Nephron progenitor cell (in vitro differentiated cells): ENCODE data around the gene TSPAN17.

ENCODE experiments used
- DNase-seq: peaks from one replicate; pipeline ENCODE4 v3.0.0; 2021
- H3K27ac Mint-ChIP-seq: 2 replicates; pipeline ENCODE4 v1.8.0; 2021; ENCODE audit warnings: mild to moderate bottlenecking, moderate library complexity, mixed read lengths
- H3K27me3 Mint-ChIP-seq: 2 replicates; pipeline ENCODE4 v1.8.0; 2021; ENCODE audit warnings: mild to moderate bottlenecking, low read depth, mixed read lengths; ENCODE audit not compliant: poor library complexity
- H3K36me3 Mint-ChIP-seq: 2 replicates; pipeline ENCODE4 v1.8.0; 2021; ENCODE audit warnings: low read depth, mixed read lengths
- H3K4me1 Mint-ChIP-seq: 2 replicates; pipeline ENCODE4 v1.8.0; 2021; ENCODE audit warnings: mixed read lengths
- H3K4me3 Mint-ChIP-seq: 2 replicates; pipeline ENCODE4 v1.8.0; 2021; ENCODE audit warnings: mild to moderate bottlenecking, moderate library complexity, mixed read lengths
- H3K9me3 Mint-ChIP-seq: 2 replicates; pipeline ENCODE4 v1.8.0; 2021; ENCODE audit warnings: mild to moderate bottlenecking, moderate library complexity, mixed read lengths
- TF ChIP-seq, protein P1 (sequence below): fragments of 200-600 bp; sonication (generic); IDR thresholded peaks from 2 replicates; pipeline ENCODE4 v1.5.0; 2021; ENCODE audit warnings: antibody characterized with exemption

Gene TSPAN17

DNA sequence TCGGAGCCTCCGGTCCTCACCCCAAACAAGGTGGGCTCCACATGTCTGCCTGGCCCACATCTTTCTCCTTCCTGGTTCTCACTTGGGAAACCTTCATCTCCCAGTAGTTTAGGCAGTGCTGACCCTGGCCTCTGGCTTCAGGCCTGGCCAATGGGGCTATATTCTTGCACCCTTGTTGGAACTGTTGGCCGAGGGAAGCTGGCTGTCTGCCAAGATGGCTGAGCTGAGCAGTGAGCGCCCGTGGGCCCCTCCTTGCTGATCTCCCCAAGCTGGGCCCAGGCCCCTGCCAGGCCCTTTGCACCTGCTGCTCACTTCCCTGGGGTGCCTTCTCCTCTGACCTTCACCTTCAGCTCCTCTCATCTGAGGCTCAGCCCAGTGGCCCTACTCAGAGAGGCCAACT, 31.3 kb downstream of the TSPAN17 start:
- Mint-ChIP-seq H3K4me1 (peaks cover 30% of the 10 kb centered on the region), H3K9me3 (peaks cover under 1% of the 10 kb centered on the region), H3K27me3 (peaks cover 60% of the 10 kb centered on the region), H3K4me3 (no peak overlapping the region), H3K27ac (no peak overlapping the region), H3K36me3 (no peaks in the 10 kb centered on the region)
- DNase-seq, result no peak
- TF ChIP-seq, protein P1, sequence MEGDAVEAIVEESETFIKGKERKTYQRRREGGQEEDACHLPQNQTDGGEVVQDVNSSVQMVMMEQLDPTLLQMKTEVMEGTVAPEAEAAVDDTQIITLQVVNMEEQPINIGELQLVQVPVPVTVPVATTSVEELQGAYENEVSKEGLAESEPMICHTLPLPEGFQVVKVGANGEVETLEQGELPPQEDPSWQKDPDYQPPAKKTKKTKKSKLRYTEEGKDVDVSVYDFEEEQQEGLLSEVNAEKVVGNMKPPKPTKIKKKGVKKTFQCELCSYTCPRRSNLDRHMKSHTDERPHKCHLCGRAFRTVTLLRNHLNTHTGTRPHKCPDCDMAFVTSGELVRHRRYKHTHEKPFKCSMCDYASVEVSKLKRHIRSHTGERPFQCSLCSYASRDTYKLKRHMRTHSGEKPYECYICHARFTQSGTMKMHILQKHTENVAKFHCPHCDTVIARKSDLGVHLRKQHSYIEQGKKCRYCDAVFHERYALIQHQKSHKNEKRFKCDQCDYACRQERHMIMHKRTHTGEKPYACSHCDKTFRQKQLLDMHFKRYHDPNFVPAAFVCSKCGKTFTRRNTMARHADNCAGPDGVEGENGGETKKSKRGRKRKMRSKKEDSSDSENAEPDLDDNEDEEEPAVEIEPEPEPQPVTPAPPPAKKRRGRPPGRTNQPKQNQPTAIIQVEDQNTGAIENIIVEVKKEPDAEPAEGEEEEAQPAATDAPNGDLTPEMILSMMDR, result no peak

DNA sequence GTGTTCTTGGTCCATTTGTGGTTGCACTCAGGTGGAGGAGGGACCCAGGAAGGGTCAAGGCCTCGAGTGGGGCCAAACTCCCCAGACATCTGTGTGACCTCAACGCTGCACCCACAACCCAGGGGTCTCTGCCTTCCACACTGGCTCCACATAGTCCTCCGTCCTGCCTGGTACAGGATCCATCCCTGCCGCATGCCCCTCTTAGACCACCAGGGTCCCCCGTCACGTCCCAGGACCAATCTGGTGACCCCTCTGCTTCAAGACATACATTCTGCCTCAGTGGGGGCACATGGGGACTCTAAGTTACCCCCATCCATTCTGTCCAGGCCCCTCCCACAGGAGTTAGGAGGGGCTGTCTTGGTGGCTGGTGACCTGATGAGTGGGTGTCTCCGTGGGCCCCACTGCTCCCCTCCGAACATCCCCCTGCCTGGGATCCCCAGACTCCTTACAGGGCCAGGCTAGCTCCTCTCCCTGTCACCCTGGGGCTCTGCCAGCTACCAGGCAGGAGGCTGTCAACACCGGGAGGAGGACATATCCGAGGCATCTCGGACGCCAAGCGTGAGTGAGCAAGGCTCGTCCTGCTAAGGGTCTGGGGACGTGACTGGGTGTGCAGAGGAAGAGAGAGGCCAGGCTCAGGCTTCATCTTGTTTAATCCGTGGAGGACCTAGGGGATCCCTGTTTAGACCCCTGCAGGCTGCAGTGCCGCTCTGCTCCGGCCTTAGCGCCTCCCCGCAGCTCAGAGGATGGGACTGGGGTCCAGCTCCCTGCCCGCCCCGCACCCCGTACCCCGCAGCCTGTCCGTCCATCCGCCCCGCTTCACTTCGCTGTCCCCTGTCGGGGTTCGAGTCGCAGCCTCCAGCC, 32.3 kb downstream of the TSPAN17 start:
- TF ChIP-seq, protein P1, result no peak
- Mint-ChIP-seq H3K4me1 (peaks cover 30% of the 10 kb centered on the region), H3K9me3 (peaks cover 9% of the 10 kb centered on the region), H3K27me3 (peaks cover 69% of the 10 kb centered on the region), H3K27ac (no peak overlapping the region), H3K36me3 (no peaks in the 10 kb centered on the region), H3K4me3 (no peak overlapping the region)
- DNase-seq, result no peak

DNA sequence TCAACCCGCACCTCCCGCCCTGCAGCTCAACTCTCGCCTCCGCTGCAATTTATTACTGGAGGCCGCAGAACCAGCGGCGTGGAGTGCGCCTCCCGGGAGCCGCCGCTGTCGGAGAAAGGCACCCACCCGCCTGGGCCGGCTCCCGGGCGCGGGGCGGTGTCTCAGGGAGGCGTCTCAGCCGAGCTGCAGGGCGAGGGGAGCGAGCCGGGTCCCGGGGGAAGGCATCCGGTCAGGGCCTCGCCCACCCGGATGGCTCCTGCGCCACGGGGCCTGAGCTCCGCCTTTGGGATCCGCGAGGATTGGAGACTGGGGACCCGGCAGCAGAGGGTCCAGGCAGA, 32.9 kb downstream of the TSPAN17 start:
- DNase-seq, result peak; percentile 43
- Mint-ChIP-seq H3K36me3 (peaks cover 4% of the 10 kb centered on the region), H3K27ac (no peak overlapping the region), H3K4me3 (no peak overlapping the region), H3K27me3 (peaks cover 74% of the 10 kb centered on the region), H3K9me3 (peaks cover 15% of the 10 kb centered on the region), H3K4me1 (peaks cover 30% of the 10 kb centered on the region)
- TF ChIP-seq, protein P1, result no peak

DNA sequence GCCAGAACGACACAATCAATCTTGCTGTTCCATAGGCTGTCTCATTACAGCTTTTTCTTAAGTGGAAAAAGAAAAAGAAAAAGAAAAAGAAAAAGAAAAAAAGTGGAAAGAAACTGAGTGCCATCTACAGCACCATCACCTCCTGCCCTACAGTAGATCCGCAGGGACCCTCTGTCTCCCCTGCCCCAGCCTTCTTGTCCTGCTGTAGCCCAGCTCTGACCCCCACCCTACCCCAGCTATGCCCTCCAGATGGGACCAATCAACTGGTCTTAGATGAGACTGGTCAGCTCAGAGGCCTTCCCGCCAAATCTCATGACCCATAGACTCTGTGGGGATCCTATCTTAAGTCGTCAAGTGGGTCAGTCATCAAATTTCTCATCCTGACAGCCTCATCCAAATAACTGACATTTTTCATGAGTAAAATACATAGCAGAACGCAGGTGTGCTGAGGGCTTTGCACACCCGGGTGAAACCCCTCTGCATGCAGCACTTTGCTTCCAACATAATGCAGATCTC, 34.8 kb downstream of the TSPAN17 start:
- no peak overlapping the region for H3K4me3 Mint-ChIP-seq
- H3K27me3 Mint-ChIP-seq, result peaks cover 84% of the 10 kb centered on the region
- peaks cover 24% of the 10 kb centered on the region for H3K9me3 Mint-ChIP-seq
- no peak for DNase-seq
- TF ChIP-seq, protein P1, result no peak
- peaks cover 14% of the 10 kb centered on the region for H3K4me1 Mint-ChIP-seq
- H3K36me3 Mint-ChIP-seq, result peaks cover 5% of the 10 kb centered on the region
- H3K27ac Mint-ChIP-seq, result no peak overlapping the region

DNA sequence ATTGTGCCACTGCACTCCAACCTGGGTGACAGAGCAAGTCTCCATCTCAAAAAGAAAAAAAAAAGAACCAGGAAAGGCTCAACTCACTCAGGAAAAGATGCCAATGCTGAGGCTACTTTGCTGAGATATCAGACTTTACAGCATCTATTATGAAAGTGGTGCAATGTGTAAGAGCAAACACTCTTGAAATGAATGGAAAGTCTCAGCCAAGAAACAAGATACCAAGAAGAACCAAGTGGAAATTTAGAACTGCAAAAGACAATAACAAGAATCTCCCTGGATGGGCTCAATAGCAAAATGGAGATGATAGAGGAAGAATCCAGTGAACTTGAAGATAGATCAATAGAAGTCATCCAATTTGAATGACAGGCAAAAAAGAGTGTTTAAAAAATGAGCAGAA, 37.7 kb downstream of the TSPAN17 start:
- H3K4me3 Mint-ChIP-seq, result no peak overlapping the region
- no peak overlapping the region for H3K27ac Mint-ChIP-seq
- peaks cover 66% of the 10 kb centered on the region for H3K27me3 Mint-ChIP-seq
- H3K9me3 Mint-ChIP-seq, result peaks cover 24% of the 10 kb centered on the region
- H3K36me3 Mint-ChIP-seq, result peaks cover 5% of the 10 kb centered on the region
- TF ChIP-seq, protein P1, result no peak
- peaks cover 23% of the 10 kb centered on the region for H3K4me1 Mint-ChIP-seq
- DNase-seq, result no peak

DNA sequence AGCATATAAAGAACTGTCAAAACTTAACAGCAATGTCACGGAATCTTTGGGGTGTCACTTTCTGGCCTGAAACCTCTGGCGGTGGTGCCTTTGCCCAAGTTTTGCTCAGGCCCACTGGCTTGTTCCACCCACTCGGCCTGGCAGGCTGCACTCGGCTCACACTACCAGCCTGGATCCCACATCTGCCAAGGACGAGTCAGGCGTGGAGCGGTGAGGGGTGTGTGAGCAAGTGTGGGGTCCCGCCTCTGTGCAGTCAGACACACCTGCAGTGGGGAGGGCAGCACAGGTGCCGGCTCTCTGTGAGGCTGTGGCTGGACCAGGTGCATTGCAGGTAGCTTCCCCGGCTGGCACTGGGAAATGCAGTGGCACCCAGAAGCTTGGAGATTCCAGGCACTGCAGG, 40.0 kb downstream of the TSPAN17 start:
- Mint-ChIP-seq H3K27ac (no peak overlapping the region), H3K36me3 (peaks cover 5% of the 10 kb centered on the region), H3K9me3 (peaks cover 24% of the 10 kb centered on the region), H3K27me3 (peaks cover 63% of the 10 kb centered on the region), H3K4me1 (peaks cover 30% of the 10 kb centered on the region), H3K4me3 (no peak overlapping the region)
- TF ChIP-seq, protein P1, result no peak
- no peak for DNase-seq
